ENCODE results near the gene CKM.
"Not testable (repeated sequence)": the region's sequence is repeated elsewhere in the genome, so short reads cannot be mapped to it uniquely, and the experiment has no call there.

CKM gene

GRCh38 chr19:45311621-45312020, 11.1 kb downstream of the CKM start:
- H3K27ac ChIP-seq (ENCODE audit: low read length) = no peak overlapping the region
- no peaks in the 10 kb centered on the region for H3K9me3 ChIP-seq (ENCODE audit: control insufficient read depth, low read depth, low read length)
- no peak overlapping the region for H3K4me3 ChIP-seq (ENCODE audit: low read length)
- H3K9ac ChIP-seq (ENCODE audit: low read length) = no peak overlapping the region
- H3K36me3 ChIP-seq (ENCODE audit: control insufficient read depth, low read depth, low read length) = no peaks in the 10 kb centered on the region
- peaks cover 28% of the 10 kb centered on the region for H3K27me3 ChIP-seq (ENCODE audit: control insufficient read depth, insufficient read depth, low read length)
- peaks cover 3% of the 10 kb centered on the region for H3K4me1 ChIP-seq (ENCODE audit: control insufficient read depth, low read depth, low read length)

GRCh38 chr19:45309322-45309721, 13.4 kb downstream of the CKM start:
- H3K9me3 ChIP-seq (ENCODE audit: control insufficient read depth, low read depth, low read length); H3K27ac ChIP-seq (ENCODE audit: low read length); H3K4me3 ChIP-seq (ENCODE audit: low read length); H3K9ac ChIP-seq (ENCODE audit: low read length); H3K36me3 ChIP-seq (ENCODE audit: control insufficient read depth, low read depth, low read length); H3K4me1 ChIP-seq (ENCODE audit: control insufficient read depth, low read depth, low read length): not testable (repeated sequence)
- H3K27me3 ChIP-seq (ENCODE audit: control insufficient read depth, insufficient read depth, low read length) = peaks cover 25% of the 10 kb centered on the region

- no peaks in the 10 kb centered on the region for H3K9me3 ChIP-seq (ENCODE audit: control insufficient read depth, low read depth, low read length)
- H3K27me3 ChIP-seq (ENCODE audit: control insufficient read depth, insufficient read depth, low read length) = peaks cover 17% of the 10 kb centered on the region
- no peak overlapping the region for H3K9ac ChIP-seq (ENCODE audit: low read length)
- H3K4me3 ChIP-seq (ENCODE audit: low read length) = no peak overlapping the region
- no peaks in the 10 kb centered on the region for H3K36me3 ChIP-seq (ENCODE audit: control insufficient read depth, low read depth, low read length)
- H3K27ac ChIP-seq (ENCODE audit: low read length) = no peak overlapping the region
- H3K4me1 ChIP-seq (ENCODE audit: control insufficient read depth, low read depth, low read length) = peaks cover 6% of the 10 kb centered on the region
These were observed 15.3 kb downstream of the CKM start for GRCh38 chr19:45307361-45307760.

- Histone ChIP-seq H3K9ac (ENCODE audit: low read length) (no peak overlapping the region), H3K27me3 (ENCODE audit: control insufficient read depth, insufficient read depth, low read length) (peaks cover 17% of the 10 kb centered on the region), H3K9me3 (ENCODE audit: control insufficient read depth, low read depth, low read length) (no peaks in the 10 kb centered on the region), H3K4me3 (ENCODE audit: low read length) (no peak overlapping the region), H3K36me3 (ENCODE audit: control insufficient read depth, low read depth, low read length) (no peaks in the 10 kb centered on the region), H3K4me1 (ENCODE audit: control insufficient read depth, low read depth, low read length) (peaks cover 6% of the 10 kb centered on the region), H3K27ac (ENCODE audit: low read length) (no peak overlapping the region)
These were observed 16.1 kb downstream of the CKM start for GRCh38 chr19:45306518-45307027.

GRCh38 chr19:45306040-45306439, 16.6 kb downstream of the CKM start:
- H3K9ac ChIP-seq (ENCODE audit: low read length) = no peak overlapping the region

GRCh38 chr19:45305421-45305820, 17.3 kb downstream of the CKM start:
- no peaks in the 10 kb centered on the region for H3K36me3 ChIP-seq (ENCODE audit: control insufficient read depth, low read depth, low read length)
- H3K9me3 ChIP-seq (ENCODE audit: control insufficient read depth, low read depth, low read length) = no peaks in the 10 kb centered on the region
- H3K4me3 ChIP-seq (ENCODE audit: low read length) = no peak overlapping the region
- no peak overlapping the region for H3K9ac ChIP-seq (ENCODE audit: low read length)
- H3K27ac ChIP-seq (ENCODE audit: low read length) = no peak overlapping the region
- peaks cover 6% of the 10 kb centered on the region for H3K4me1 ChIP-seq (ENCODE audit: control insufficient read depth, low read depth, low read length)
- H3K27me3 ChIP-seq (ENCODE audit: control insufficient read depth, insufficient read depth, low read length) = peaks cover 17% of the 10 kb centered on the region

More at GRCh38 chr19:45306040-45306439, 16.6 kb downstream of the CKM start:
- Histone ChIP-seq H3K27me3 (ENCODE audit: control insufficient read depth, insufficient read depth, low read length) (peaks cover 17% of the 10 kb centered on the region), H3K9me3 (ENCODE audit: control insufficient read depth, low read depth, low read length) (no peaks in the 10 kb centered on the region), H3K36me3 (ENCODE audit: control insufficient read depth, low read depth, low read length) (no peaks in the 10 kb centered on the region), H3K4me1 (ENCODE audit: control insufficient read depth, low read depth, low read length) (peaks cover 6% of the 10 kb centered on the region), H3K27ac (ENCODE audit: low read length) (no peak overlapping the region), H3K4me3 (ENCODE audit: low read length) (no peak overlapping the region)

GRCh38 chr19:45305007-45305406, 17.7 kb downstream of the CKM start:
- H3K36me3 ChIP-seq (ENCODE audit: control insufficient read depth, low read depth, low read length) = no peaks in the 10 kb centered on the region
- no peak overlapping the region for H3K9ac ChIP-seq (ENCODE audit: low read length)
- H3K4me3 ChIP-seq (ENCODE audit: low read length) = no peak overlapping the region
- H3K27ac ChIP-seq (ENCODE audit: low read length) = no peak overlapping the region
- peaks cover 6% of the 10 kb centered on the region for H3K4me1 ChIP-seq (ENCODE audit: control insufficient read depth, low read depth, low read length)
- peaks cover 17% of the 10 kb centered on the region for H3K27me3 ChIP-seq (ENCODE audit: control insufficient read depth, insufficient read depth, low read length)
- H3K9me3 ChIP-seq (ENCODE audit: control insufficient read depth, low read depth, low read length) = no peaks in the 10 kb centered on the region

- H3K27me3 ChIP-seq (ENCODE audit: control insufficient read depth, insufficient read depth, low read length) = peaks cover 17% of the 10 kb centered on the region
- no peak overlapping the region for H3K27ac ChIP-seq (ENCODE audit: low read length)
- H3K9ac ChIP-seq (ENCODE audit: low read length) = no peak overlapping the region
- no peaks in the 10 kb centered on the region for H3K36me3 ChIP-seq (ENCODE audit: control insufficient read depth, low read depth, low read length)
- H3K4me3 ChIP-seq (ENCODE audit: low read length) = no peak overlapping the region
- H3K9me3 ChIP-seq (ENCODE audit: control insufficient read depth, low read depth, low read length) = no peaks in the 10 kb centered on the region
- H3K4me1 ChIP-seq (ENCODE audit: control insufficient read depth, low read depth, low read length) = peaks cover 6% of the 10 kb centered on the region
These were observed 18.3 kb downstream of the CKM start for GRCh38 chr19:45304141-45304926.

GRCh38 chr19:45303269-45304060, 19.2 kb downstream of the CKM start:
- Histone ChIP-seq H3K27ac (ENCODE audit: low read length) (no peak overlapping the region), H3K36me3 (ENCODE audit: control insufficient read depth, low read depth, low read length) (no peaks in the 10 kb centered on the region), H3K4me1 (ENCODE audit: control insufficient read depth, low read depth, low read length) (peaks cover 5% of the 10 kb centered on the region), H3K9ac (ENCODE audit: low read length) (no peak overlapping the region), H3K27me3 (ENCODE audit: control insufficient read depth, insufficient read depth, low read length) (peaks cover 17% of the 10 kb centered on the region), H3K9me3 (ENCODE audit: control insufficient read depth, low read depth, low read length) (no peaks in the 10 kb centered on the region), H3K4me3 (ENCODE audit: low read length) (no peak overlapping the region)

GRCh38 chr19:45302416-45302815, 20.3 kb downstream of the CKM start:
- Histone ChIP-seq H3K9me3 (ENCODE audit: control insufficient read depth, low read depth, low read length) (no peaks in the 10 kb centered on the region), H3K9ac (ENCODE audit: low read length) (no peak overlapping the region), H3K36me3 (ENCODE audit: control insufficient read depth, low read depth, low read length) (no peaks in the 10 kb centered on the region), H3K27ac (ENCODE audit: low read length) (no peak overlapping the region), H3K4me1 (ENCODE audit: control insufficient read depth, low read depth, low read length) (peaks cover 3% of the 10 kb centered on the region), H3K27me3 (ENCODE audit: control insufficient read depth, insufficient read depth, low read length) (peaks cover 17% of the 10 kb centered on the region), H3K4me3 (ENCODE audit: low read length) (no peak overlapping the region)

- Histone ChIP-seq H3K27ac (ENCODE audit: low read length) (no peak overlapping the region), H3K9me3 (ENCODE audit: control insufficient read depth, low read depth, low read length) (no peaks in the 10 kb centered on the region), H3K27me3 (ENCODE audit: control insufficient read depth, insufficient read depth, low read length) (peaks cover 9% of the 10 kb centered on the region), H3K36me3 (ENCODE audit: control insufficient read depth, low read depth, low read length) (no peaks in the 10 kb centered on the region), H3K4me3 (ENCODE audit: low read length) (no peak overlapping the region), H3K9ac (ENCODE audit: low read length) (no peak overlapping the region), H3K4me1 (ENCODE audit: control insufficient read depth, low read depth, low read length) (no peaks in the 10 kb centered on the region)
These were observed 23.0 kb downstream of the CKM start for GRCh38 chr19:45299719-45300118.
